ENCODE data around the gene RPL9. TPM values are rescaled to one million over a fixed set of nuclear protein-coding genes. Genes with fewer than 3 reads are reported as not detected.

RPL9 gene
- total RNA-seq, 4 donors from 2014 or later = 2,396 to 3,997 (median 2,918) TPM

DNA sequence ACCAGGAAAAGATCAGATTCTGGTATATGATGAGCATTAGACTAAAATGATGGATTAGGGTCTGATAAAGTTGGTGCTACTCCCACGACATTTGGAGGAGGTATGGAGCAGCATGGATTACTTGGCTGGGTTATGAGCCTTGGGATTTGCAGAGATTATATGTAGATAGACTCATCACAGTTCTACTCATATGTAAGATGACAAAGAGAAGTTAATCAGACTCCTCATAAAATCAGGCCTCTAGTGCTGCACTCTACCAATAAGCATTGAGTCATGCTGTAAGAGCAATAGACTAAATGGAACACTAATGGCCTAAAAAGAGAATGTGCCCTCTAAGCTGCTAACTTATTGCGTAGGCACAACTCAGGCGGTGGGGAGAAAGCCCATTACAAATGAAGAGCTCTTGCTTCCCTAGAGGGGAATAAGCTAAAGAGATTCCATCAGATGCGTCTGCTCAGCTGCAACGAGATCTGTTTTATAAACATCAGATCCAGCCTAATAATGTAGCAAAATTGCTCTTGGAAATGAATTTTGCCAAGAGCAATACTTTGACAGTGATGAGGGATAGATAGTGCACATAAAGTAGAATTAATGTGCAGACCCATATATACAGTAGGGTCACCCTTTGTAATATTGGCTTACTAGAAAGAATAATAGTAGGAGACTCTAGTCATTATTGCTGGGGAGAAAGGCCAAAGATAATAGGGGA, 17.6 kb upstream of the RPL9 start:
- no peaks in the 10 kb centered on the region for H3K27me3 ChIP-seq
- H3K36me3 ChIP-seq = peaks cover 0 to 66% (median 0%) of the 10 kb centered on the region in 3 donors
- H3K4me1 ChIP-seq = no peaks in the 10 kb centered on the region
- no peak overlapping the region for H3K27ac ChIP-seq
- H3K4me3 ChIP-seq = no peak overlapping the region
- TF ChIP-seq, protein P1, sequence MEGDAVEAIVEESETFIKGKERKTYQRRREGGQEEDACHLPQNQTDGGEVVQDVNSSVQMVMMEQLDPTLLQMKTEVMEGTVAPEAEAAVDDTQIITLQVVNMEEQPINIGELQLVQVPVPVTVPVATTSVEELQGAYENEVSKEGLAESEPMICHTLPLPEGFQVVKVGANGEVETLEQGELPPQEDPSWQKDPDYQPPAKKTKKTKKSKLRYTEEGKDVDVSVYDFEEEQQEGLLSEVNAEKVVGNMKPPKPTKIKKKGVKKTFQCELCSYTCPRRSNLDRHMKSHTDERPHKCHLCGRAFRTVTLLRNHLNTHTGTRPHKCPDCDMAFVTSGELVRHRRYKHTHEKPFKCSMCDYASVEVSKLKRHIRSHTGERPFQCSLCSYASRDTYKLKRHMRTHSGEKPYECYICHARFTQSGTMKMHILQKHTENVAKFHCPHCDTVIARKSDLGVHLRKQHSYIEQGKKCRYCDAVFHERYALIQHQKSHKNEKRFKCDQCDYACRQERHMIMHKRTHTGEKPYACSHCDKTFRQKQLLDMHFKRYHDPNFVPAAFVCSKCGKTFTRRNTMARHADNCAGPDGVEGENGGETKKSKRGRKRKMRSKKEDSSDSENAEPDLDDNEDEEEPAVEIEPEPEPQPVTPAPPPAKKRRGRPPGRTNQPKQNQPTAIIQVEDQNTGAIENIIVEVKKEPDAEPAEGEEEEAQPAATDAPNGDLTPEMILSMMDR (IDR thresholded peaks at IDR 0.05) = no peak
- DNase-seq (ENCODE audit: low spot score in 2 of 2) = no peak
- H3K9me3 ChIP-seq = no peaks in the 10 kb centered on the region
- WGBS, 2 donors = 59 to 61% methylated on average over 5 of the region's 5 CpGs

DNA sequence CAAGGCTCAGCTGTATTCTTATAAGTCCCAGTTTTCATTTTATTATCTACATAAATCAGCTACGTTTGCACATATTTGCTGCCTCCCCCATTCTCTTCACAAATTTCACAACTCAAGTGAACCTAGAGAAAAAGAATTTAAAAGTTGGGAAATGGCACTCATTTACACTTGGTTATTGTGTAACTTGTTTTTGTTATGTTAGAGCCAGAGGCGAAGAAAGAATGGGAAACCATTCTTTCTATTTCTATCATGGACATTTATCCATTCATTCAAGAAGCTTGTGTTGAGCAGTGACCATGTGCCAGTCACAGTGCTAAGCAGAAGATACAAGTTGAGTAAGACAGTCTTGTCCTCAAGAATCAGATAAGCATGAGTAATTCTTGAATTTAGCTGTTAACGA, 13.7 kb upstream of the RPL9 start:
- WGBS, 2 donors = 87 to 89% methylated on average over 3 of the region's 3 CpGs

DNA sequence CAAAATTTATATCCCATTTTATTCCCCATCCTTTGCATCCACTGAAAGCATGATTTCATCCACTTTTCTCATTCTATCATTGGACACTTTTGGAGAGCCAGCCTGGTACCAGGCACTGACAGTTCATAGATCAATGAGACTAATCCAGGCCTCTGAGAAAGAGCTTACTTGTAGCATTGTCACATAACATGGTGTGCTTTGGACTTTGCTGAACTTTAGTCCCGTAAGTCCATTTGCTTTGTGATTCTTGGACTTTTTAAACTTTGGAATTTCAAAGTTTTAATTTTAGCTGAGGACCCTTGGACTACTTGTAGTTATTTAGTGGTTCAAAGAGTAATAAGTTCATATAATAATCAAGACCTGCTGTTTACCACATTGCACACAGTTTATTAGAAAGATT, 11.7 kb upstream of the RPL9 start:
- H3K4me3 ChIP-seq = no peak overlapping the region
- WGBS, 2 donors = 88 to 96% methylated on average over 1 of the region's 1 CpG
- no peak for DNase-seq (ENCODE audit: low spot score in 2 of 2)
- peak overlapping the region in 1 of 4 donors; percentile 14 for H3K27ac ChIP-seq
- no peaks in the 10 kb centered on the region for H3K27me3 ChIP-seq
- TF ChIP-seq, protein P1 (IDR thresholded peaks at IDR 0.05) = no peak
- H3K9me3 ChIP-seq = no peaks in the 10 kb centered on the region
- H3K4me1 ChIP-seq = peaks cover 0 to 8% (median 0%) of the 10 kb centered on the region in 4 donors
- H3K36me3 ChIP-seq = peaks cover 0 to 51% (median 0%) of the 10 kb centered on the region in 3 donors

More for the DNA sequence above, 13.7 kb upstream of the RPL9 start:
- H3K4me3 ChIP-seq = no peak overlapping the region
- no peak for DNase-seq (ENCODE audit: low spot score in 2 of 2)
- no peaks in the 10 kb centered on the region for H3K9me3 ChIP-seq
- no peaks in the 10 kb centered on the region for H3K27me3 ChIP-seq
- H3K27ac ChIP-seq = peak overlapping the region in 1 of 4 donors; percentile 27
- peaks cover 0 to 8% (median 0%) of the 10 kb centered on the region in 4 donors for H3K4me1 ChIP-seq
- H3K36me3 ChIP-seq = peaks cover 0 to 53% (median 0%) of the 10 kb centered on the region in 3 donors
- no peak for TF ChIP-seq POLR2A (IDR thresholded peaks at IDR 0.05)
- TF ChIP-seq, protein P1 (IDR thresholded peaks at IDR 0.05) = no peak
- TF ChIP-seq EP300 (IDR thresholded peaks at IDR 0.05) = no peak

DNA sequence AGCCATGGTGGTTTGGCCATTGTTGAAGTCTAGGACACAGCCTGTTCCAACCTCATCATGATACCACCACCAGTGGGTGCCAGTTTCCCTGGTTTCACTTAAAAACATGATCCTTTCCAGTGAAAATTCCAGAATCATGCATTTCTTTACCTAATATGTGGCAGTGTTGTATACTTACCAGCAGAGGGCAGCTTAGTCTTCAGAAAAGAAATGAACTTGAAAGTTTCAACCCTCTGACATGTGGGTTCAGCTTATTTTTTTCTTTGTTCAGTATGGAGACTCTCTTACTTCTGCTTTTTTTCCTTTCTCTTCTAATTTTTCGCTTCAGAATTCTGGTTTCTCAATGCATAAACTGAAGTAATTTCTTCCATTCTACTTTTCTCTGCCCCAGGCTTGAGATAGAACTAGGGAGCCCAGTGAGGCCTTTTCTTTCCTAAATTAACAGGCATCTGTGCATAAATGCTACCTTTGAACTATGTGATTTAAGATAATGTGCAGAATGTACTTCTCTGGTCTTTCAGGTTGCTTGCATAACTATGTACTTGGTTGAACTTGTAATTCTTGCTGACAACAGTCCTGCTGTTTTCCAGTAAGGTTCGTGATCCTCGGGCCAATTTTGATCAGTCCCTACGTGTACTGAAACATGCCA, 10.8 kb upstream of the RPL9 start:
- Histone ChIP-seq H3K4me3 (no peak overlapping the region), H3K9me3 (no peaks in the 10 kb centered on the region), H3K27me3 (no peaks in the 10 kb centered on the region), H3K27ac (peak overlapping the region in 3 of 4 donors; percentile 44 to 72 (median 59)), H3K4me1 (peaks cover 0 to 8% (median 0%) of the 10 kb centered on the region in 4 donors), H3K36me3 (peaks cover 0 to 54% (median 0%) of the 10 kb centered on the region in 3 donors)
- WGBS, 2 donors = 62 to 65% methylated on average over 4 of the region's 4 CpGs
- DNase-seq (ENCODE audit: low spot score in 2 of 2) = peak in 1 of 2 donors; percentile 54
- peak in 1 of 2 donors; percentile 43 for TF ChIP-seq EP300 (IDR thresholded peaks at IDR 0.05)
- TF ChIP-seq, protein P1 (IDR thresholded peaks at IDR 0.05) = peak; percentile 67 to 88 (median 85)
- TF ChIP-seq POLR2A (IDR thresholded peaks at IDR 0.05) = no peak

DNA sequence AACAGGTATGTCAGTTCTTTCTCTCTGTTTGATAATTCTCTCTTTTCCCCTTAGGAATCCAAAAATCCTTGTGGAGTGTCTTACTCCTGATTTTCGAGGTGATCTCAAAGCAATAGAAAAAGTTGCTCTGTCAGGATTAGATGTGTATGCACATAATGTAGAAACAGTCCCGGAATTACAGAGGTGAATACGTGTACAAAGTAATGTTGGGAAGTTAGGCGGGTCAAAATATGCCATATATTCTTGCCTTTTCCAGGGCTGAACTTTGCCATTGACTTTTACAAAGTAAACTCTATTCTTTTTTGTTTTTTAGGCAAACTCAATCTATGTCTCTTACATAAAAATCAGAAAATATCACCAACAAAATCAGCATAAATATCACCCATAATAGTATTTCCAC, 8.7 kb upstream of the RPL9 start:
- WGBS, 2 donors = 87 to 93% methylated on average over 4 of the region's 4 CpGs
- Histone ChIP-seq H3K4me3 (no peak overlapping the region), H3K9me3 (no peaks in the 10 kb centered on the region), H3K27ac (no peak overlapping the region), H3K36me3 (peaks cover 0 to 54% (median 7%) of the 10 kb centered on the region in 3 donors), H3K4me1 (peaks cover 0 to 8% (median 0%) of the 10 kb centered on the region in 4 donors), H3K27me3 (no peaks in the 10 kb centered on the region)
- DNase-seq (ENCODE audit: low spot score in 2 of 2) = no peak
- no peak for TF ChIP-seq POLR2A (IDR thresholded peaks at IDR 0.05)
- TF ChIP-seq, protein P1 (IDR thresholded peaks at IDR 0.05) = no peak
- no peak for TF ChIP-seq EP300 (IDR thresholded peaks at IDR 0.05)
